GM19467 (cell line): ENCODE measurements around the gene SESN1.

Experiments used
- ATAC-seq: cut with Tn5 transposase; IDR thresholded peaks from one replicate; pipeline ENCODE4 v1.9.1; 2021; ENCODE audit warnings: mild to moderate bottlenecking, moderate library complexity; ENCODE audit not compliant: unreplicated experiment

Gene SESN1

GRCh38 chr6:109062216-109062615 is 32.4 kb downstream of the SESN1 start:
- ATAC-seq = no peak

- ATAC-seq = no peak
Measured at GRCh38 chr6:109060571-109060970, 34.1 kb downstream of the SESN1 start.

- ATAC-seq = no peak
Measured at GRCh38 chr6:109059571-109060021, 35.0 kb downstream of the SESN1 start.

GRCh38 chr6:109059153-109059552 is 35.5 kb downstream of the SESN1 start:
- no peak for ATAC-seq

DNA sequence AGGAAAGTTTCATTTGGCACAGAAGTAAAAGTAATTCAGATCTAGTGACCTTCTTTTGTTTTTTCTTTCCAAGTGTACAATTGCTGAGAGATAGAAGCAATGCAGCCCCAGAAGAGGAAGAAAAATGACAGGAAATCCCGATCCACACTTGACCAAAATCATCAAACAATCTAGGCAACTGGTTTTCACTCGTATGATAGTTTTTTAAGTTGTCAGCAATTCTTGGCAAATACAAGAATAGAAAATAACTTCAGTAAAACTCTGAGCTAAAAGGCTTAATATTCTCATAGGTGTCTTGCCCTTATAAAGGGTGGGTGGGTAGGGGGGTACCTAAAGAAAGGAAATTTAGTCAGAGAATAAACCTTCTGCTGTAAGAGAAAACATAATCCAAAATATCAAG is 36.0 kb downstream of the SESN1 start:
- no peak for ATAC-seq

DNA sequence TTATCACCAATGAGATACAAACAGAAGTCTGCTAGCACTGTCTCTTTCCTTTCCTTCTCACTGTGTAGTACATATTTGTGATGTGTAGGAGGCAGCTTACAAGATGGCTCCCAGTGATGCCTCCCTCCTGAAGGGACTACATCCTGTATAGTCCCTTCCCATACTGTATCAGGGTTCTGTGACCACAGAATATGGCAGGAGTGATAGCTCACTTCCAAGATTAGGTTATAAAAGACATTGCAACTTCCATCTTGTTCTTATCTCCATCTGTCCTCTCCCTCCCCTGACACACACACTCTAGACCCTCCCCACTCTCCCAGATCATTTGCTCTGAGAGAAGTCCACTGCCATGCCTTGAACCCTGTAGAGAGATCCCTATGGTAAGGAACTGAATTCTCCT is 38.0 kb downstream of the SESN1 start:
- ATAC-seq = no peak

- ATAC-seq = no peak
Measured at GRCh38 chr6:109055771-109056235, 38.8 kb downstream of the SESN1 start.

DNA sequence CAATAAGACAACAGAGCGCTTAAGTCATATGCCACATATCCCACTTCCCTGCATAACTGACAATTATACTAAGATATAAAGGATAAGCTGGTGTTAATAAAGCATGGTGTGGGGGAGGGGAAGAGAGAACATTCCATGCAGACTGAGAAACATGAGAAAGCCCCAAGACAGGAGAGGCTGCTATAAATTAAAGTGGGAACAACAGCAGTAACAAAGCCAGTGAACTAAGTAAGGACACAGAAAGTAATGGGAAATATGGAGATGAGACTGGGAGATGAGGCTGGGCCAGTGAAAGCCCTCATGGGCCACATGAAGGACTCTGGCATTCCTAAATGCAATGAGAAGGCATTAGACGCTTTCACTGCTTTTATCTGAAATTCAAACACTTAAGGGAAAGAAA is 41.3 kb downstream of the SESN1 start:
- ATAC-seq = no peak

- ATAC-seq = no peak
Measured at GRCh38 chr6:109052852-109053251, 41.8 kb downstream of the SESN1 start.

- no peak for ATAC-seq
Measured at GRCh38 chr6:109052018-109052651, 42.5 kb downstream of the SESN1 start.

GRCh38 chr6:109051301-109052017 is 43.2 kb downstream of the SESN1 start:
- no peak for ATAC-seq

DNA sequence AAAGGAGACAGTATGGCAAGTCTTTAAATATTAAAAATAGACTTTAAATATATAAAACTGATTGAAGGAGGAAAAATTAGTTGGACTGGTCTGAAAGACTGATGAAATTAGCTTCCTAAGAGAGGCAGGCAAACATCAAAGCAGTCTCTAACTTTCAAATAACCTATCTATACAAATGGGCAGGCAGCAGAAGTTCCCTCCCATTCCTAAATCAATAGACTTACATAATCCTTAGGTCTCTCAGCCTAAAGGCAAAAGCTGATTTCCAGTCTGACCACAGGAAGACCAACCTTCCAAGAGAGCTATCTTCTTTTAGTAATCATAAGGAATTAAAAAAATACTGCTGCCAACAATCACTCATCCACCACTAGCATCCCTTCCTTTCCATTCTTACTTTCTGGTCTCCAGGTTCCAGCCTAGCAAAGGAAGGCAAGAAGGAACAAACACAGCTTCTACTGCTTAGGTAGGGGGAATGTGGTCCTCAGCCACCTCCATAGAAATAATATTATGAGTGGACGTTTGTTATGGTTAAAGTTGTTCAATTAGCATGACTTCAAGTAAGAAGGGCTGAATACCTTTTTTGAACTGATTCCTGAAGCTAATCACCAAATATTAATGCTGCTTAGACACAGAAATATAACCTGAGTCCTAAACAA is 44.1 kb downstream of the SESN1 start:
- no peak for ATAC-seq

- no peak for ATAC-seq
Measured at GRCh38 chr6:109050012-109050411, 44.6 kb downstream of the SESN1 start.

- no peak for ATAC-seq
Measured at GRCh38 chr6:109048670-109049415, 45.8 kb downstream of the SESN1 start.

DNA sequence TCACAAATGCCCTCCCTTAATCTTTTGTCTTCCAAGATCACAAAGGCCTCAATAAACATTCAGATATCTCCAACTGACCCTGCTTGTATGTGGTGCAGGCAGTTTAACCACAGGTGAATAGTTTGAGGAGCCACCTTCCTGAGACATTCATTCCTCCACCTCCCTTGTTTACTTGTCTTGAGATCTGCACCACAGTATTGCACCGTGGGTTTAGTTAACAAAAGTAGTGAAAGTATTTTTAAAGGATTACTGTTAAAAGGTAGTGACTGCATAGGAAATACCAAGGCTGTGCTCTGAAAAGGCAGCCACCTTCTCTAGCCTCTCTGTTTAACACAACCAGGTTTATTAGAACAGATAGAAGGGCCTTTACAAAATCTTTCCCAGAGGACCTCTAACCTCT is 46.5 kb downstream of the SESN1 start:
- no peak for ATAC-seq

GRCh38 chr6:109045493-109045892 is 49.2 kb downstream of the SESN1 start:
- ATAC-seq = no peak

DNA sequence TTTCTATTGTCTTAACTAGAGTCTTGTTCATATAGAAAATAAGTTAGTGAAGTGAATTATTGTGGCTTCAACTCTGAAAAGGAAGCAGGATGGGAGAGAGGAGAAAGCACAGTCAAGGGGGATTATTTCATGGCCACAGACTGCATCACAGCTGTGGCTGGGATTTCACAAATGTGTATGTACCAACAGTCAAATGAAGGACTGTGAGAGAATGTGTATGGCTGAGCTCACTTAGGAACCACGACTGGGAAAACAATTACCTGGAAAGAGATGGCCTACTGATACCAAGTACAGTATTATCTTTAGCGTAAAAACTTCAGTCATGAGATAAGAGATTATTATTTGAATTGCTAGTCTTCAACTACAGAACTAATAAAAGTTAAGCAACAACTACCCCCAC is 54.9 kb downstream of the SESN1 start:
- no peak for ATAC-seq

DNA sequence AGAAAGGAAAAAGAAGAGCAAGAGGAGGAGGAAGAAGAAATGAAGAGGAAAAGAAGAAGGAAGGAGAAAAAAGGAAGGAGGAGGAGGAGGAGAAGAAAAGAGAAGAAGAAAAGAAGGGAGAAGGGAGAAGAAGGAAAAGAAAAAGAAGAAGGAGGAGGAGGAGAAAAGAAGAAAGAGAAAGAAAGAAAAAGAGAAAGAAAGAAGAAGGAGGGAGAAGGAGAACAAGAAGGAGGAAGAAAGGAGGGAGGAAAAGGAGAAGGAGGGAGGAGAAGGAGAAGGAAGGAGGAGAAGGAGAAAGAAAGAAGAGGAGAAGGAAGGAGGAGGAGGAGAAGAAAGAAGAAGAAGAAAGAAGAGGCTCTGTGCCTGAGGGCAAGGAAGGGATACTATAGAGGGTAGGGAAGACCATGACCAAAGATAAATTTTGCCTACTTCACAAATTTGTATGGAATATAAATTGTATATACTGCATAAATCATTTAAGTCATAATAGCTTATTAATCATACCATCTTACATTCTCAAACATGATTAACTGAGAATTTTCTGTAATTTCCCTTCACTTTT is 55.7 kb downstream of the SESN1 start:
- ATAC-seq = no peak

GRCh38 chr6:109036574-109037294 is 57.9 kb downstream of the SESN1 start:
- ATAC-seq = no peak

GRCh38 chr6:109034526-109034925 is 60.1 kb downstream of the SESN1 start:
- no peak for ATAC-seq
